Measurements from ENCODE around the gene PSTPIP2. TPM values are rescaled to one million over a fixed set of nuclear protein-coding genes. Genes with fewer than 3 reads are reported as not detected.
A peak's percentile ranks its signal among the peaks of the same experiment; 100 is the strongest.

The PSTPIP2 gene
- total and polyA plus RNA-seq, 4 donors, result 7.5 to 49.1 (median 12.8) TPM

DNA sequence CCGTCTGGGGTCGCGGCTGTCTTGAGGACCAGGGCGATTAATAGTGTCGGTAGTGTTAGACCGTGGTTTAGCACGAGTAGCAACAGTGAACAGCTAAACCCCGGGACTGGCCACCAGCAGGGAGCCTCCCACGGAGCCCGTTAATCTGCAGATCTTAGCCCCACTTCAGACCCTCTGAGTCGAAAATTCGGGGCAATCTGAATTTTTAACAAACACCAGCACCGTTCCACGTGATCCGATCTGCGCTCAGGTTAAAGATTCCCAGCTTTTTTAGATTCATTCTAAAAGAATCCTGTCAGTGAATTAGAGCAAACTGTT lies 26.5 kb upstream of the PSTPIP2 start:
- Histone ChIP-seq H3K27ac (ENCODE audit: low read depth in 1 of 2, low read length in 1 of 2) (peak overlapping the region; percentile 67 to 75), H3K4me3 (no peak overlapping the region)
- 21 to 28% methylated on average over 16 of the region's 16 CpGs for WGBS, 2 donors

DNA sequence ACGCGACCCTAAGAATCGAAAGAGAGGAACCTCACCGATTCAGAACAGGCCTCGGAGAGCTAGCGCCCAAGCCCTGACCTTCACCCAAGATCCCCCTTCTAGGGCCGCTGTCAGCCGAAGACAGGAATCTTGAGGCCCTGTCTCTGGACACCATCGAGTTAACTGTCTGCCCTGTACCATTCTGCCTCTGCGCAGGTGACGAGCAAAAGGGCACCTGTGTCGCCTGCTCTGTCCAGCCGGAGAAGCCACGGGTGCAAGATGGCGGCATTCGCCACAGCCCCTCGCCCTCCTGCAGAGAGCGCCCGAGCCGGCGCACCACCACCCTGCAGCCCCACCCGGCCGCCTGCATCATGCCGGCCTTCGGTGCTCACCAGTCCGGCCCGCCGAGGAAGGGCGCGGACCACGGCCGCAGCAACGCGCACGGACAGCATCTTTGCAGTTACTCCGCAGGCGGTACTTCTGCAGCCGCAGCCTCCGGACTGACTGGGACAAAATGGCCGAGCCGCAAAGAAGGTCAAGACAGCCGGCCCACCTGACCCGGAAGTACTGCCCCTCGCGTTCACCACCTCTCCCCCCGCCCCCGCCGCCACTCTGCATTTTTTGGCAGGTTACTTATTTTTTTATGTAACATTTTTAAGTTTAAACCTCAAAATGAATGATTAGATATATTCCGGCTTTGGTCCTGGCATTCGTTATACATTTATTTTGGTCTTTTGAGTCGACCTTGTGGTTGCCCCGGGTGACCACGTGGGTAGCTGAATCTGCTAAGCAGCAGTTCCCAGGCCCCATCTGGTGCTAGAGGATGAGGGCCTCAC lies 25.9 kb upstream of the PSTPIP2 start, which contains the start of gene ATP5F1A:
Gene ATP5F1A, minus strand, starts transcription at position 496 of the 815 bp plus-strand sequence. Its CDS starts 65 bp downstream, at position 431.
- H3K4me1 ChIP-seq (ENCODE audit: control insufficient read depth in 5 of 5, insufficient read depth in 5 of 5, low read length in 5 of 5), result peaks cover 0 to 17% (median 0%) of the 10 kb centered on the region in 5 donors
- peak within 1 kb of the TSS; percentile 26 to 80 for H3K9ac ChIP-seq (ENCODE audit: insufficient read depth in 1 of 2, low read length in 2 of 2)
- peak; percentile 95 for ATAC-seq (ENCODE audit: insufficient read depth, low FRiP score)
- 0 to 1% methylated on average over 49 to 53 of the region's 53 CpGs for WGBS, 2 donors
- H3K9me3 ChIP-seq (ENCODE audit: control insufficient read depth in 4 of 4, insufficient read depth in 3 of 4, low read length in 3 of 4), result no peaks in the 10 kb centered on the region
- no peaks in the 10 kb centered on the region for H3K27me3 ChIP-seq (ENCODE audit: control insufficient read depth in 3 of 3, insufficient read depth in 3 of 3, low read length in 2 of 3)
- peaks cover 0 to 18% (median 10%) of the 10 kb centered on the region in 4 donors for H3K36me3 ChIP-seq (ENCODE audit: control insufficient read depth in 4 of 4, insufficient read depth in 4 of 4, low read length in 4 of 4)
- H3K27ac ChIP-seq (ENCODE audit: low read depth in 1 of 2, low read length in 1 of 2), result peak within 1 kb of the TSS; percentile 89 to 90
- peak; percentile 88 to 94 (median 92) for DNase-seq
- TF ChIP-seq, protein P1, sequence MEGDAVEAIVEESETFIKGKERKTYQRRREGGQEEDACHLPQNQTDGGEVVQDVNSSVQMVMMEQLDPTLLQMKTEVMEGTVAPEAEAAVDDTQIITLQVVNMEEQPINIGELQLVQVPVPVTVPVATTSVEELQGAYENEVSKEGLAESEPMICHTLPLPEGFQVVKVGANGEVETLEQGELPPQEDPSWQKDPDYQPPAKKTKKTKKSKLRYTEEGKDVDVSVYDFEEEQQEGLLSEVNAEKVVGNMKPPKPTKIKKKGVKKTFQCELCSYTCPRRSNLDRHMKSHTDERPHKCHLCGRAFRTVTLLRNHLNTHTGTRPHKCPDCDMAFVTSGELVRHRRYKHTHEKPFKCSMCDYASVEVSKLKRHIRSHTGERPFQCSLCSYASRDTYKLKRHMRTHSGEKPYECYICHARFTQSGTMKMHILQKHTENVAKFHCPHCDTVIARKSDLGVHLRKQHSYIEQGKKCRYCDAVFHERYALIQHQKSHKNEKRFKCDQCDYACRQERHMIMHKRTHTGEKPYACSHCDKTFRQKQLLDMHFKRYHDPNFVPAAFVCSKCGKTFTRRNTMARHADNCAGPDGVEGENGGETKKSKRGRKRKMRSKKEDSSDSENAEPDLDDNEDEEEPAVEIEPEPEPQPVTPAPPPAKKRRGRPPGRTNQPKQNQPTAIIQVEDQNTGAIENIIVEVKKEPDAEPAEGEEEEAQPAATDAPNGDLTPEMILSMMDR (IDR thresholded peaks at IDR 0.05; ENCODE audit: control extremely low read depth, extremely low read depth), result no peak
- H3K4me3 ChIP-seq, result peak within 1 kb of the TSS; percentile 97

More for the DNA sequence above, 26.5 kb upstream of the PSTPIP2 start:
- ATAC-seq (ENCODE audit: insufficient read depth, low FRiP score), result no peak
- no peak for DNase-seq
- no peak overlapping the region for H3K9ac ChIP-seq (ENCODE audit: insufficient read depth in 1 of 2, low read length in 2 of 2)
- TF ChIP-seq, protein P1 (IDR thresholded peaks at IDR 0.05; ENCODE audit: control extremely low read depth, extremely low read depth), result no peak
- no peaks in the 10 kb centered on the region for H3K27me3 ChIP-seq (ENCODE audit: control insufficient read depth in 3 of 3, insufficient read depth in 3 of 3, low read length in 2 of 3)
- peaks cover 0 to 17% (median 0%) of the 10 kb centered on the region in 5 donors for H3K4me1 ChIP-seq (ENCODE audit: control insufficient read depth in 5 of 5, insufficient read depth in 5 of 5, low read length in 5 of 5)
- peaks cover 0 to 13% (median 6%) of the 10 kb centered on the region in 4 donors for H3K36me3 ChIP-seq (ENCODE audit: control insufficient read depth in 4 of 4, insufficient read depth in 4 of 4, low read length in 4 of 4)
- H3K9me3 ChIP-seq (ENCODE audit: control insufficient read depth in 4 of 4, insufficient read depth in 3 of 4, low read length in 3 of 4), result no peaks in the 10 kb centered on the region

DNA sequence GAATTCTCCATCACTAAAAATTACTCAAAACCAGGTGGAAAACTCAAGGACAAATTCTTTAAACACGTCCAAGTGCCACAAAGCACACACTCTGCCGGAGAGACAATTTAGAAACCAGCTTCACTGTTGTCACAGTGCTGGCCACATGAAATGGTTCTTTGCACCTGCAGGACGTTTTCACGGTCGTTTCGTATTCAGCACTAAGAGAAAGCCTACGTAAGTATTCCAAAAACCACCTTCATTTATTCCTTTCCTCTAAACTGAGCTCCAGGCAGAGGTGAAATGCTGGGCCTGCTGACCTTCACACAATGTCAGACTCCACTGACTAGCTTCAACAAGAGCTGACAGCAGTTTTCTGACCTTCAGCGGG lies 25.4 kb upstream of the PSTPIP2 start:
- no peaks in the 10 kb centered on the region for H3K27me3 ChIP-seq (ENCODE audit: control insufficient read depth in 3 of 3, insufficient read depth in 3 of 3, low read length in 2 of 3)
- H3K4me1 ChIP-seq (ENCODE audit: control insufficient read depth in 5 of 5, insufficient read depth in 5 of 5, low read length in 5 of 5), result peaks cover 0 to 17% (median 0%) of the 10 kb centered on the region in 5 donors
- no peak for DNase-seq

More for the DNA sequence above, 25.4 kb upstream of the PSTPIP2 start:
- Histone ChIP-seq H3K9me3 (ENCODE audit: control insufficient read depth in 4 of 4, insufficient read depth in 3 of 4, low read length in 3 of 4) (no peaks in the 10 kb centered on the region), H3K4me3 (peak overlapping the region; percentile 97), H3K36me3 (ENCODE audit: control insufficient read depth in 4 of 4, insufficient read depth in 4 of 4, low read length in 4 of 4) (peaks cover 0 to 18% (median 11%) of the 10 kb centered on the region in 4 donors), H3K9ac (ENCODE audit: insufficient read depth in 1 of 2, low read length in 2 of 2) (peak overlapping the region; percentile 26 to 80), H3K27ac (ENCODE audit: low read depth in 1 of 2, low read length in 1 of 2) (peak overlapping the region; percentile 89 to 90)
- WGBS, 2 donors, result 0 to 1% methylated on average over 8 of the region's 8 CpGs
- TF ChIP-seq, protein P1 (IDR thresholded peaks at IDR 0.05; ENCODE audit: control extremely low read depth, extremely low read depth), result no peak
- ATAC-seq (ENCODE audit: insufficient read depth, low FRiP score), result no peak
